GM19239 (cell line): Measurements from ENCODE around the gene DERA.
A peak's percentile ranks its signal among the peaks of the same experiment; 100 is the strongest.
"Not testable (repeated sequence)": the region's sequence is repeated elsewhere in the genome, so short reads cannot be mapped to it uniquely, and the experiment has no call there.

Experiments
- DNase-seq: peaks from one replicate; pipeline ENCODE4 v3.0.0; 2011; ENCODE audit warnings: low spot score; ENCODE audit not compliant: insufficient read length
- FAIRE-seq: peaks from 2 replicates; lab custom pipeline; 2011; peaks lifted over from hg19 to GRCh38; lab: Jason Lieb, UNC

The DERA gene

GRCh38 chr12:15956413-15957185, 45.5 kb downstream of the DERA start:
- no peak for DNase-seq
- no peak for FAIRE-seq

DNA sequence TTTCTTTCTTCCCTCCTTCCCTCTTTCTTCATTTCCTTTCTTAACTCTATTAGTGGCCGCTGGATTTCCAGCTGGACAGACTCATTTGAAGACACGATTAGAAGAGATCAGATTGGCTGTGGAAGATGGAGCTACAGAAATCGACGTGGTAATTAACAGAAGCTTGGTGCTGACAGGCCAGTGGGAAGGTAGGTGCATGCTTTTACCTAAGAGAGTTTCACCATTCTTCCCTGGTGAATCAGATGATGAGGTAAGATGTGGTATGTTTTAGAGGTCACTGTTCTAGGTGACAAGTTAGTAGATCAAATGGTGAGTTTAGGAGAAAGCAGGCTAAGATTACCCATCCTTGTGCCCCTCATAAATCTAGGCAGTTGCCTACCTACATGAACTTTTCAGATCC, 51.6 kb downstream of the DERA start:
- FAIRE-seq (no peak), DNase-seq (no peak)

- FAIRE-seq (no peak), DNase-seq (no peak)
These were observed 52.1 kb downstream of the DERA start for GRCh38 chr12:15963271-15963670.

- DNase-seq (no peak), FAIRE-seq (no peak)
These were observed 55.3 kb downstream of the DERA start for GRCh38 chr12:15966426-15966825.

DNA sequence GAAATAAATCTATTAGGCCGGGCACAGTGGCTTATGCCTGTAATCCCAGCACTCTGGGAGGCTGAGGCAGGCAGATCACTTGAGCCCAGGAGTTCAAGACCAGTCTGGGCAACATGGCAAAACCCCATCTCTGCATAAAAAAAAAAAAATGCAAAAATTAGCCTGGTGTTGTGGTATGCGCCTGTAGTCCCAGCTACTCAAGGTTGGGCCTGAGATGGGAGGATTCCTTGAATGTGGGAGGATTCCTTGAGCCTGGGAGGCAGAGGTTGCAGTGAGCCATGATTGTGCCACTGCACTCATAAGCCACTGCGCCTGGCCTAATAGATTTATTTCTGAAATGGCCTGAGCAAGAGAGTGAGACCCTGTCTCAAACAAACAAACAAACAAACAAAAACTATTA, 55.9 kb downstream of the DERA start:
- DNase-seq, FAIRE-seq: not testable (repeated sequence)

GRCh38 chr12:15971211-15971610, 60.1 kb downstream of the DERA start:
- DNase-seq (no peak), FAIRE-seq (no peak)

GRCh38 chr12:15972894-15973293, 61.8 kb downstream of the DERA start:
- FAIRE-seq: no peak
- DNase-seq: no peak

DNA sequence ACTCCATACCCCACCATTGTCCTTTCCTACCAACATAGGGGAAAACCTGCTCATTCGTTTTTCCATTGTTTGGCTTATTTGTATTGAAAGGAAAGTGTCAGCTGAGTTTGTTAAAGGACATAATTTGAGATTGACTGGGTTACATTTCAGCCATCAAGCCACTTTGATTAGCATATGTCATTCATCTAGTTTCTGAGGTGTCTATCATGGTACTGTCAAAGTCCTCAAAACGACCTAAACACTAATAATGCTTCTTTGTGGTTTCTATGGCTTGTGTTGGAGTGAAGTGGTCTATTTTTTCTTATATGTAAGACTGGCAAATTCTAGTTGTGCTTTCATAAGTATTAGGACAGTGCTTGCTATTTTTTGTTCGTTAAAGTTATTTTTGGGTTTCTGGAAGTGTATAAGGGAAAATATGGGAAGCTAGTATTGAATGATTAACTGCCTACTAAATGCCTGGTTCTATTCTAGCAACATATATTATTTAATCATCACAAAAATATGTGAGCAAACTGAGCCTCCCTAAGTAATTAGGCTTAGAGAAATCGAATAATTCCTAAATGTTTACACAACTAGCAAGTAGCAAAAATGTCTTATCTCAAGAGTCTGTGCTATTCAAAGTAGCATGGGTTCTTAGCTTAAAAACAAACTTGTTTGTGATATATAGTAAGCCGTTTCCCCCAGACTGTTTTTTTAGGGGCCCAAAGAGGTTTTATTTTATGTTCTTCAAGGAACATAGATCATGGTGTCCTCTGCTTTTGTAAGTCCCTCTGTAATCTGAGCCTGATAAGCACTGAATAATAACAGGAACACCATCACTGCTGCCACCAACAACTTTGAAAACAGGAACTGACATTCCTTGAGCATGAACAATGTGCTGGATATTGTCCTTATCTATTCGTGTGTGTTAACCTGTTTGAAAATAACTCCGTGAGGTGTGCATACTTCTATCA, 67.1 kb downstream of the DERA start:
- FAIRE-seq (peak; percentile 11), DNase-seq (no peak)

- FAIRE-seq (no peak), DNase-seq (peak; percentile 5)
These were observed 68.3 kb downstream of the DERA start for GRCh38 chr12:15979096-15980092.

DNA sequence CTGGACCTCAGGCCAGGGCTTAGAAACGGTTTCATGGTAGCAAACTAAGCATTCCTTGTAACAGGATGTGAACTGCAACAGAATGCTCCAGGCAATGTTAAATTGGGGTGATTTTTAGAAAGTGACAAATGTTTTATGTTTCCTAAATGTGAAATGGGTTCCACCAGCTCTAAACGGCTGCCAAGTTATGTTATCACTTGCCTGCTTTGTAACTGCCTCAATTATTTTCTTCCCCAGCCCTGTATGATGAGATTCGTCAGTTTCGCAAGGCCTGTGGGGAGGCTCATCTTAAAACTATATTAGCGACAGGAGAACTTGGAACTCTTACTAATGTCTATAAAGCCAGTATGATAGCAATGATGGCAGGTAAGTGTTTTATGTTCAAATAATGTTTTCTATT, 70.9 kb downstream of the DERA start:
- no peak for FAIRE-seq
- DNase-seq: no peak

DNA sequence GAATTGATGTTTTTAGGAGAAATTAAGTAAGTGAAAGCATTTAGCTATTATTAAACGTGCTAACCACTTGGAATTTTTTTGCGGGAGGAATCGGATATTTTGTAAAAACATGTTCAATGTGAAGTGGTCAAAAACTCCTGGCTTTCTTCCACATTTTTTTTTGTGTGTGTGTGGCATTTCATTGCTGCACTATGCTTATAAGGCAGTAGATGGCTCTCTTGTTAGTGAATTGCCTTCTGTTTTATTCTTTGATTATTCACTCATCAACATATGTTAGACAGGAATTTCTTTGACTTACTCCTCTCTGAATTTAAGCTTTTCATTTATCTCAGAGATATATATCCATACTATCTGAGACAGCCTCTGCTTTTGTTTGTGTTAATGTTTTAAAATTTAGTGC, 71.3 kb downstream of the DERA start:
- FAIRE-seq (no peak), DNase-seq (no peak)

DNA sequence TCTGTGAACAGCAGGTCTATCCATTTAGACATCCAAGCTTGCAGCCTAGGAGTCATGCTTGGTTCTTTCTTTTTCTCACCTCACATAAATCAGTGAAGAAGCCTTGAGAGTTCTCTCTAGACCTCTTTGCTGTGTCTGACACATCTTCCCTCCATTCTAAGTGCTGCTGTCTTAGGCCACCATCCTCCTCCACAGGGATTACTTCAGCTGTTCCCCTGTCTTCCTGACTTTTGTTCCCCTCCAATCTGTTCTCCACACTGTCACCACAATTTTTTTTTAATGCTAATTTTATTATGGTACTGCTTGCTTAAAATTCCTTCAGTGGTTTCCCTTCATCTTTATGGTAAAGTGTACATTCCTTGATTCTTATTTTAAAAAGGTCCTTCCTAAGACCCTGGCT, 71.8 kb downstream of the DERA start:
- DNase-seq (no peak), FAIRE-seq (no peak)

DNA sequence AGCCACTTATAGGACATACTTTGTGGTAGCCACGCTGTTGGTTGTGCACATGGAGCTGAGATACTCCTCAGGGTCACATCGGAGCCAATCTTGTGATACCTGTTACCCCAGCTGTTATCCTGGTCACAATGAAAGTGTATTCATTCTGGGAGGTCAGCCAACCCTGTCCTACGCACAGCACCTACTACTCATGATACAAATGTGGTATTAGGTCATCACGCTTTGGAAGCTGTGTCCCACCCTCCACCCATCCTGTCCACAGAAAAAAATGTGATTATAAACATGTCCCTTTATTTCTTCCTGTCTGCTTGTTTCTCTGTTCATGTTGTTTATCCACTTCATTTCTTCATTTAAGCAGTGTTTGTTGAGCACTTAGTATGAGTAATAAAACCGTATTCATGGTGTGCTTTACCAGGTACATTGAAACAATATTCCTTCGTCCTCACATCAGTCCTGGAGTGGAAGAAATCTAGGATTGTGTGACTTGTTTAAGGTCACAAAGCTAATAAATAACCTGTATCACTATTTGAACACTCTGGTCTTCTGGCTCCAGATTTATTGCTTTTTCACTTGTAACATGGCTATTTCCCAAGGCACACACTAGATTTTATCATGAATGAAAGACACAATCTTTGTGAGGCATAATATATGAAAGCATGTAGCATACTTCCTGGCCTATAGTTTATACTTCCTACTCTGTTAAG, 73.1 kb downstream of the DERA start:
- DNase-seq: no peak
- no peak for FAIRE-seq

DNA sequence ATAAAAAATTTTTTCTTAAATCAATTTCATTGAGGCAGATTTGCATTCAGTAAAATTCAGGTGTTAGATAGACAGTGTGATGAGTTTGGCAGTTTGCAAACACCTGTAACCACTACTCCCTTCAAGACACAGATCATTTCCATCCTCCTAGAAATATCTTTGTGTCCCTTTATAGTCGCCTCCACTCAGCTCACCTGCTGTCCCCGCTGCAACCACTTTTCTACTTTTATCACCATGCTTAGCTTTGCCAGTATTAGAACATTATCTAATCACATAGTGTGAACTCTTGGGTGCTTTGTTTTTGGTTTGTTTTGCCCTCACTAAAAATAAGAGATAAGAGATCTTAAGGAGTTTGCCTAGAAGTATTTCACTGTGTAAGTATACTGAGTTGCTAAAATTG, 73.8 kb downstream of the DERA start:
- FAIRE-seq: no peak
- DNase-seq: no peak

DNA sequence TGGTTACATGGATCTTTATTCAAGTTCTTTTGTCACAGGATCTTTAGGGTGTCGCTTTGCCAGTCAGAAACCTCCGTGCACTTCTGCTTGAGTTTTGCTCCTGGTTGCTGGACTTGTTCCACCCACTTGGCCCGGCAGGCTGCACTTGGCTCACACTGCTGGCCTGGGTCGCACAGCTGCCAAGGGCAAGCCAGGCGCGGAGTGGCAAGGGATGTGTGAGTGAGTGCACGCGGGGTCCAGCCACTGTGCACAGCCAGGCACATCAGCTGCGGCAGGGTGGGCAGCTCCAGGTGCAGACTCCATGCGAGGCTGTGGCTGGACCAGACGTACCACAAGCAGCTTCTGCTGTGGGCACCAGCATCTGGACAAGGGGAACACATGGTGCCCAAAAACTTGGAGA, 76.6 kb downstream of the DERA start:
- FAIRE-seq (no peak), DNase-seq (no peak)

- FAIRE-seq (peak; percentile 31), DNase-seq (no peak)
These were observed 78.0 kb downstream of the DERA start for GRCh38 chr12:15988983-15989755.

GRCh38 chr12:15995801-15996200, 84.7 kb downstream of the DERA start:
- DNase-seq: no peak
- no peak for FAIRE-seq

DNA sequence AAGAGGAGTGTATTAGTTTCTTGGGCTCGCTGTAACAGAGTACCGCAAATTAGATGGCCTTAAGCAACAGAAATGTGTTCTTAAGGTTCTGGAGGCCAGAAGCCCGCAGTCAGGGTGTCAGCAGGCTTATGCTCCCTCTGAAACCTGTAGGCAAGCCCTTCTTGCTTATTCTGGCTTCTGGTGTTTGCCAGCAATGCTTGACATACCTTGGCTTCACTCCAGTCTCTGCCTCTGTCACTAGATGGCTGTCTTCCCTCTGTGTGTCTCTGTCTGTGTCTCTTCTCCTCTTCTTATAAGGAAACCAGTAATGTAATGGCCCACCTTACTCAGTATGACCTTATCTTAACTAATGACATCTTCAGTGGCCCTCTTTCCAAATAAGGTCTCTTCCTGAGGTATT, 85.1 kb downstream of the DERA start:
- FAIRE-seq (no peak), DNase-seq (no peak)

DNA sequence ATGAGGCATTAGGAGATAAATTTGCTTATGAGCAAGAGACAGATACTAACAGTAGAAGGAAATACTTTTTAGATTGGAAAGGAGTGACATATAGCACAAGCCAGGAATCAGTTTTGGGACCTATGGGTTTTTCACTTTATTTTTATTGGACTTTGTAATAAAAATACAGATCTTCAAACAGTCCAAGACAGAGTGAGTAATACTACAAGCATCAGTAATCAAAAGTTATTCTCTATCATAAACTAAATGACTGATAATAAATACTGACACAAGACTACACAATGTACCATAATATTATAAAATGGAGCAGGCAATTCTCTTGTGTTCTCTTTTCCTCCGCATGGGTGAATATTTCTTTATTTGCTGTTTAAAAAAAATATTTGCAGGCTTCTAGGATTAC, 85.8 kb downstream of the DERA start:
- DNase-seq: no peak
- no peak for FAIRE-seq
